ENCODE measurements around the gene PPCDC. TPM values are rescaled to one million over a fixed set of nuclear protein-coding genes. Genes with fewer than 3 reads are reported as not detected.
A peak's percentile ranks its signal among the peaks of the same experiment; 100 is the strongest.

The PPCDC gene
- total RNA-seq, 1 experiment from 2014 or later, result 30.6 TPM

- peak; percentile 99 for DNase-seq (ENCODE audit: low read depth)
Observed at GRCh38 chr15:75043509-75044257, 20.3 kb downstream of the PPCDC start.

DNA sequence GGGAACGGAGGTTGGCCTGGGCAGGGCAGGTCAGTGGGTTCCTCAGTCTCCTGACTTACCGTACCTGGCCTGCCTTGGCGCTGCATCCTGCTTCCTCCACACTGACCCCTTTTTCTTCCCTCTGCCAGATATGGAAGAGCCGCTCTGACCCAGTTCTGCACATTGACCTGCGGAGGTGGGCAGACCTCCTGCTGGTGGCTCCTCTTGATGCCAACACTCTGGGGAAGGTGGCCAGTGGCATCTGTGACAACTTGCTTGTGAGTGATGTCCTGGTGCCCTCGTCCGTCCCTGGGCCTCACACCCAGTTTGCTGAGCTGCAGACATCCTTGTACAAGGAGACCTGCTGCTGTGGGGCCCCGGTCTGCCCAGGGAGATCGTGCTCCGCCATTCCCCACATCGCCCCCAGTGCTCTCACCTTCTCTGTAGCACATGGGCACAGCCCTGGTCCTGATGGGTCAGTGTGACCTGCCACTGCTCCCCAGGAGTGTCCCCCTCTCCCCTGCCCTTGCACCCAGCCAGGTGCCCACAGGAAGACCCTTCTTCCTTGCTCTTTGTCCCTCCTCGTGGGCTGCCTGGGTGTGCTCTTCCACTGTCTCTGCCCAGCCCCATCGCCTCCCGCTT, 21.0 kb downstream of the PPCDC start:
- no peak for DNase-seq (ENCODE audit: low read depth)

GRCh38 chr15:75045332-75046015, 22.1 kb downstream of the PPCDC start:
- no peak for DNase-seq (ENCODE audit: low read depth)

- DNase-seq (ENCODE audit: low read depth), result no peak
Observed at GRCh38 chr15:75048394-75048793, 25.0 kb downstream of the PPCDC start.

DNA sequence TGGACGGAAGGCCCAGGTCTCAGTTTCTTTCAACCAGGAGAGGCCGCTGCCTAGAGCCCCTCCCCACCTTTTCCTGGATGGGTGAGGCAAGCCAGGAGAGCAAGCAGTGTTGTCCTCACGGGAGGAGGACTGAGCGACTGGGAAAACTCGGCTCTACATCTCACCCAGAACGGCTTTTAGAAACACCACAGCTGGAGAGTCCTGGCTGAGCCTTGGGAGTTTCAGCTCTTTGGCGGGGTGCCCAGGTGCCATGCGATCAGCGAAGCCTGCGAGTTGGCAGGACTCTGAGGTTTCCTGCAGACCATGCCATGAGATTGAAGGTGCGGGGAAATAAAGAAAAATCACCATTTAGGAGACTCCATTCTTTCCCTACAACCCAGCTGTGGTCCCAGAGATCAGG, 26.0 kb downstream of the PPCDC start:
- DNase-seq (ENCODE audit: low read depth), result peak; percentile 44

GRCh38 chr15:75050283-75050682, 26.9 kb downstream of the PPCDC start:
- no peak for DNase-seq (ENCODE audit: low read depth)

GRCh38 chr15:75051191-75051608, 27.8 kb downstream of the PPCDC start:
- DNase-seq (ENCODE audit: low read depth), result no peak

DNA sequence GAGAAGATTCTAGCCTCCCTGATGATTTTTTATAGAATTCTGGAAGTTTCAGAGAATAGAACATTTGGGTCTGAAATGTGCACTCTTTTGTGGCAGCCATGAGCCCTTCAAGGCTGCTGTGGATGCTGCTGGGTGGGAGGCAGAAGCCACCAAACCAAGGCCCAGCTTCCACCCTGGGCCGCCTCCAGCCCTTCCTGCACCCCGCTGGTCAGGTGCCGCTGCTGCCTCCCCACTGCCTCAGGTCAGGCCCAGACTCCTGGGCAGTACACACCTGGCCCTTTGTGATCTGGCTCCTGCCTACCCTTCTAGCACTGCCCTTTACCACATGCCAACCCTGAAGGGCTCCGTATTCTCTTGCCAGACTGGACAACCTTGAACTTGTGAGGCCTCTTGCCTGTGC, 28.3 kb downstream of the PPCDC start:
- no peak for DNase-seq (ENCODE audit: low read depth)

DNA sequence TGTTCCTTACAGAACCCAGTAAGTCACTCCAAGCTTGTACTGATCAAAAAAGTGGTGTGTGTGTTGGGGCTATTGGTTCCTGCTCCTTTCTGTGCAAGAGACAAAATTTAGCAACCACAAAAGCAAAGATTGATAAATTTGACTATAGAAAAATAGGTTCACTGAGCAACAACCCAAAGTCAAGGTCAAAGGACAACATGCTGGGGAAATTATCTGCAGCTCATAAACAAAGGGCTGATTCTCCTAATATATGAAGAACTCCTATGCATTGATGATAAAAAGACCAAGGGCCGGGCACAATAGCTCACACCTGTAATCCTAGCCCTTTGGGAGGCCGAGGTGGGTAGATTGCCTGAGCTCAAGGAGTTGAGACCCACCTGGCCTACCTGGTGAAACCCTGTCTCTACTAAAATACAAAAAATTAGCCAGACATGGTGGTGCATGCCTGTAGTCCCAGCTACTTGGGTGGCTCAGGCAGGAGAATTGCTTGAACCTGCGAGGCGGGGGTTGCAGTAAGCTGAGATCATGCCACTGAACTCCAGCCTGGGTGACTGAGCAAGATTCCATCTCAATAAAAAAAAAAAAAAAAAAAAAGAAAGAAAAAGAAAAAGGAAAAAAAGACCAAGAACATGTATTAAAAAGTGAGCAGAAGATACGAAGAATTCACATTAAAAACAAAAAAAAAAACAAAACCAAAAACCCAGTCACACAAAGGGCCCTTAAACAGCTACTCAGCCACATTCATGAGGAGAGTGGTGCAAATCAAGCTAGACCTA, 29.8 kb downstream of the PPCDC start:
- no peak for DNase-seq (ENCODE audit: low read depth)

GRCh38 chr15:75053748-75054125, 30.3 kb downstream of the PPCDC start:
- DNase-seq (ENCODE audit: low read depth), result no peak

GRCh38 chr15:75054172-75054897, 30.9 kb downstream of the PPCDC start:
- no peak for DNase-seq (ENCODE audit: low read depth)

GRCh38 chr15:75056036-75056435, 32.6 kb downstream of the PPCDC start:
- DNase-seq (ENCODE audit: low read depth), result no peak

DNA sequence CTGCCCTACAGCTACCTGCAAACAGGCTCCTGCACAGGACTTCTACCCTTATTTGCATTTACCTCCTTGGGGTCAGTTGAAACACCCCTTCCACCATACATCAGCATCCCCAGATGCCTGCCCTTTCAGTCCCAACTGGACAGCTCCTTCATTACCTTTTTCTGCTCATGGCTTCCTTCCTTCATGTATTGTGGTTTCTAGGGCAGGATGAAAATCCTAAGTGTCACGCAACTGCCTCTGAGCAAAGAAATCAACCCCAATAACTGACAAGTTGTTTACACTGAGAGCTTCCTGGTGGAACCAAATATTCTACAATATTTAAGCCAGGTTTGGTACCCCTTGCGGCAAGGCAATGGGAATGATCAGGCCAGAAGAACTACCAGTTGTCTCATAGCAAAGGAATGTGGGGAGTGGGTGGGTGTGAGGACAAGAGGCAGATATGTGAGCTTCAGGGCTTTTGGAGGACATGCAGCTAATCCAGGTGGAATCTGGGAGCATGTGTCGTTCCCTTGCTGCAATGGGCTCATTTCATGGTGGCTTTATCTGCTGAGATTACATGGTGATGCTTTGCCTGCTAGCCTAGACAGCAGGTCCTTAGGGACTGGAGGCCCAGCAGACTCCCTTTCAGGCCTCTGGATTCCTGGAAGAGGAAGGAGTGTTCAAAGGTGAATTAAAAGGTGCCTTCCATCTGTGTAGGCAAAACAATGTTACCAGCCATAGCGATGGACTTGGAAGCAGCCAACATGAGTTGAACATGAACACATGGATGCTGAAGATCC, 34.9 kb downstream of the PPCDC start:
- DNase-seq (ENCODE audit: low read depth), result peak; percentile 55

GRCh38 chr15:75059607-75060006, 36.2 kb downstream of the PPCDC start:
- no peak for DNase-seq (ENCODE audit: low read depth)

- DNase-seq (ENCODE audit: low read depth), result peak; percentile 61
Observed at GRCh38 chr15:75061272-75061671, 37.9 kb downstream of the PPCDC start.

GRCh38 chr15:75062706-75063105, 39.3 kb downstream of the PPCDC start:
- no peak for DNase-seq (ENCODE audit: low read depth)

DNA sequence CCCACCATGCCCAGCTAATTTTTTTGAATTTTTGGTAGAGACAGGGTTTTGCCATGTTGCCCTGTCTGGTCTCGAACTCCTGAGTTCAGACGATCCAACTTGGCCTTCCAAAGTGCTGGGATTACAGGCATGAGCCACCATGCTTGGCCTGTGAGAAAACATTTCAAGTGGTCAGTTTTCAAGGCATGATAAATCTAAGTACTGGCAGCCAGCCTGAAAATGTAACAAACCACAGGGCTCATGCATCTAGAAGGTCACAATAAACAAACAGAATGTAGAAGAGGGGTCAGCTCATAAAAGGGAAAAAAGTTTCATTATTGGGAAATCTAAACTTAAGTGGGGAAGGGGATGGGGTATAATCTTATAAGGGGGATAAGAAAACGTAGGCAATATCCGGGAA, 39.9 kb downstream of the PPCDC start:
- no peak for DNase-seq (ENCODE audit: low read depth)

GRCh38 chr15:75063889-75064288, 40.5 kb downstream of the PPCDC start:
- no peak for DNase-seq (ENCODE audit: low read depth)

DNA sequence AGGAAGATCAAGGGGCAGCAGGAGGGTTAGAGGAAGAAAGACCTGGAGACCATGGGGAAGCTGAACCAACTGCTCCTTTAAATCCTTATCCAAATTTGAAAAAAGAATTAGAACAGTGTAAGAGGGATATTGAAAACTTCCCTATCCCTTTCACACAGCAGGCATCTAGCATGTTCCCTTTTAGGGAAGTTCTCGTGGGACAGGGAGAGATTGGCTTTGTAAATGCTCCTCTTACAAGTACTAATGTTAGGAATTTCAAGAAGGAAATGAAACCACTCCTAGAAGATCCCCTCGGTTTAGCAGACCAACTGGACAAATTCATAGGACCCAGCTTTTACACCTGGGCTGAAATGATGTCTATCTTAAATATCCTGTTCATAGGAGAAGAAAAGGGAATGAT, 41.5 kb downstream of the PPCDC start:
- DNase-seq (ENCODE audit: low read depth), result no peak

DNA sequence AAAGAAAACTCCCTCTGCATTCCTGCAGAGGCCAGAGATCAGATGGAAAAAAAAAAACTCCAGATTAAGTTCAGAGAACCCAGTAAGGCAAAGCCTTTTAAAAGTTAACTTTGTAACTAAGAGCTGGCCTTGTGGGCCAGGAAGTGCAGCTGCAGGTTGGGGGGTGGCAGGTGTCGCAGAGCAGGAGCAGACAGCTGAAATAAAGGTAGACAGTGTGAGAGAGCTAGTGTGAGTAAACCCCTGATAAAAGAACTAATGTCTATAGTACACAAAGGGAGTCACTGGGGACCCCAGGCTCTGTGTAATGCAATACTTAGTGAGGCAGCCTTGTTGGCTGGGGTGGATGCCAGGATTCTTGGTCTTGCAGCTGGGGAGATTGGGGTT, 42.1 kb downstream of the PPCDC start:
- peak; percentile 62 for DNase-seq (ENCODE audit: low read depth)
